Measurements from ENCODE around the gene MICAL2. TPM values are rescaled to one million over a fixed set of nuclear protein-coding genes. Genes with fewer than 3 reads are reported as not detected.

The MICAL2 gene
- total RNA-seq, 1 donor from 2014 or later = 158 TPM

- DNase-seq (ENCODE audit: low spot score) = no peak
These were observed 160.4 kb downstream of the MICAL2 start for GRCh38 chr11:12270817-12271216.

GRCh38 chr11:12271241-12271640, 160.9 kb downstream of the MICAL2 start:
- DNase-seq (ENCODE audit: low spot score) = no peak

- DNase-seq (ENCODE audit: low spot score) = no peak
These were observed 161.5 kb downstream of the MICAL2 start for GRCh38 chr11:12271826-12272366.

DNA sequence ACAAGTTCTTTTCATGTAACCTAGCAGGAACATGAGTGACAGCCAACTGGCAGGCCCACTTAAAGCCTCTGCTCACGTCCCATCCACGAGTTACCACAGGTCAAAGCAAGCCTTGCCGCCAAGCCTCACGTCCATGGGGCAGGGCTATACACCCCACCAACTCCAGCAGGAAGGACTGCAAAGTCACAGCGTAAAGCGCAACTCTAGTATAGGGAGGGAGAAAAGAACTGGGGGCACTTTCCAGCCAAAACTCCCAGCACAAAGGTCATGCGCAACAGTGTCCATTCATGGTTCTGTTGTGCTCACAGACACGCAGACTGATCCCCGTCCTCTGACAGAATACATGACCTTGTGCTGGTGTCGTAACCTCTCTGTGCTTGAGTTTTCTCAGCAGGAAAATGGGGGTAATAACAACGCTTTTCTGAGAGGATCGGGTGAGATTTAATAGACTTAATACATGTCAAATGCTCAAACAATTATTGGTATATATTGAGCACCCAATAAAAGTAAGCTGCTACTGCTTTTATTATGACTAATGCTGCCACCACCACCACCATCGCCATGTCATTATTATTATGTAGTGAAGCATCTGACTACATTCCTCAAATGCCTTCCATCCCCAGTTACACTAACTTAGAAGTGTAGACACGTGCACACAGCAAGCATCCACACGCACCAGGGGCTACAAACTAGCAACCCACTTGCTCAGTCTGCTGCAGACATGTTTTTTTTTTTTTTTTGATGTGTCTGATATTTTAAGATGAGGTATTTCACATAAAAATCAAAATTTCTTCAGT, 162.6 kb downstream of the MICAL2 start:
- DNase-seq (ENCODE audit: low spot score) = no peak

GRCh38 chr11:12273618-12273995, 163.2 kb downstream of the MICAL2 start:
- DNase-seq (ENCODE audit: low spot score) = no peak

- no peak for DNase-seq (ENCODE audit: low spot score)
These were observed 163.7 kb downstream of the MICAL2 start for GRCh38 chr11:12274056-12274455.

DNA sequence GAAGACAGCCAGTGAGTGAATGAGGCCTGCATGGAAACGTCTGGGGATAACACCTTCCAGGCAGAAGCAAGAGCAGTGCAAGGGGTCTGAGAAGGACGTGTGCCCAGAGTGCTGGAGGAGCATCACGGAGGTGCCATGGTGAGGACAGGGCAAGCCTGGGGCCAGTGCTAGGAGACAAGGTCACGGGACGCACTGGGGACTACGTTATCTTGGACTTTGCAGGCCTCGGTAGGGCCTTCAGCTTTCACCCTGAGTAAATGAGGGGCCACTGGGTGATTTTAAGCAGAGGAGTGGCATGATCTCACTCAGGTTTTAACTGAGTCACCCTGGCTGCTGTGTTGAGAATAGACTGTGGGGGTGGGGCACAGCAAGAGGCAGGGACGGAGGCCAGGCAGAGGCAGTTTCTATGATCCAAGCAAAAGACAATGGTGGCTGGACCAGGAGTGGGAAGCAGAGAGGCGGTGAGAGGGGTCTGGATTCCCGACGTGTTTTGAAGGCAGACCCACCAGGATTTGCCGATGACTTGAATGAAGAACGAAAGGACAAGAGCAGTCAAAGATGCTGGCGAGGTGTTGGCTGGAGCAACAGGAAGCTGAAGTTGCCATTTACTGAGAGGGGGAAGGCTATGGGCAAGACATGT, 164.3 kb downstream of the MICAL2 start:
- no peak for DNase-seq (ENCODE audit: low spot score)

GRCh38 chr11:12275818-12276217, 165.4 kb downstream of the MICAL2 start:
- no peak for DNase-seq (ENCODE audit: low spot score)

GRCh38 chr11:12276356-12276755, 166.0 kb downstream of the MICAL2 start:
- no peak for DNase-seq (ENCODE audit: low spot score)

DNA sequence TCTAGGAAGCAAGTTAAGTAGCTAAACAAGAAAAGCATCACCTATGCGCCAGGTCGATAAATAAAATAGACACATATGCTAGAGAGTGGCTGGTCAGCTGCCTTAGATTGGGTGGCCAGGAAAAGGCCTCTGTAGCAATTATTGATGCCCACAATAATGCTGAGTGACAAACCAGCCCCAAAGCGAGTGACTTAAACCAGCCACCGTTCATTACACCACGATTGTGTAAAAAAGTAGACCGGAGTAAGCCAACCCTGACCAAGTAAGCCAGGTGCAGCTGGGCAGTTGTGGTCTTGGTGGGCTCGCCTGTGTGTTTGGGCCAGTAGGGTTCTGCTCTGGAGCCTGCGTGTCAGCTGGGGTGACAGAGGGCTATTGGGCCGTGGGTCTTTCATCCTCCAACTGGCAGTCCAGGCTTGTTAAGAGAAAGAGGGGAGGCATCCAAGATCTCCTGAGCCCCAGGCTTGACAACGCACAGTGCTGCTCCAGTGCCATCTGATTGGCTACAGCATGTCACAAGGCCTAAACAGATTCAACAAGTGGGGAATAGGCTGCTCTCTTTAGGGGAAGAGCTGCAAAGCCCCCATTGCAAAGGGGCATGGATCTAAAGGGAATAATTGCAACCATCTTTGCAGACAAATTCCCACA, 166.6 kb downstream of the MICAL2 start:
- no peak for DNase-seq (ENCODE audit: low spot score)

DNA sequence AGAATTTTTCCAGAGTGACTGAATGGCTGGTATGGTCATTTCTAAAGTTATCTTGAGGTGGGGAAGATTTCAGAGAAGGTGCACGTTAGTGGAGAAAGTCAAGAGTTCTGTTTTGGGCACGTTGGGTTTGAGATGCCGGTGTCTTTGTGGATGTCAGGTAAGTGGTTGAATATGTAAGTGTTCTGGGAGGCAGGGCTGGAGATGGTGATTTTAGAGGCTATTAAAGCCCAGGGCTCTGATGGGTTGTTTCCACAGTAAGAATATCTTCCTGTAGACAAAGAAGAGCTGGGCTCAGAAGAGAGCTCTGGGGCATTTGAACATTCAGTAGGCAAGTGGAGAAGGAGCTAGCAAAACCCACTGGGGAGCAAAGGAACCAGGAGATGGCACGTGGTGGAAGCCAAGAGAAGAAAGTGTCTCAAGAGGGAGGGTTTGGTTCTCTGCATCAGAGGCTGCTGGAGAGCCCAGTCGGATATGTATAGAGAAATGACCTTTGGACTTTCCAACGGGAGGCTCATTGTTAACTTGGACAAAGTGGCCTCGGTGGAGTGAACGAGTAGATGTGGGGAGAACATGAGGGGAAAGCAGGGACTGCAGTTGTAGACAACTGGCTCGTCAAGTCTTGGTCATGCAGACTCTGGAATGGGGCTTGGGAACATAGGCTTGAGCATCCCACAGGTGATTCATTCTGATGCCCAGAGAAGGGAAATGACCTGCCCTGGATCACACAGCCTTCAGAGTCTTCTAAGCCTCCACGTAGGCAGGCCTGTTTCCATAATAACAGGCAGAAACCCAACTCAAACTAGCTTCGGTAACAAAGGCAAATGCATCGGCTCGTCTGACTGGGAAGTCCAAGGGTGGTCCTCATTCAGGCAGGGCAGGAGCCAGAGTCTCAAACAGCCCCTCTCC, 168.6 kb downstream of the MICAL2 start:
- DNase-seq (ENCODE audit: low spot score) = peak; percentile 34

DNA sequence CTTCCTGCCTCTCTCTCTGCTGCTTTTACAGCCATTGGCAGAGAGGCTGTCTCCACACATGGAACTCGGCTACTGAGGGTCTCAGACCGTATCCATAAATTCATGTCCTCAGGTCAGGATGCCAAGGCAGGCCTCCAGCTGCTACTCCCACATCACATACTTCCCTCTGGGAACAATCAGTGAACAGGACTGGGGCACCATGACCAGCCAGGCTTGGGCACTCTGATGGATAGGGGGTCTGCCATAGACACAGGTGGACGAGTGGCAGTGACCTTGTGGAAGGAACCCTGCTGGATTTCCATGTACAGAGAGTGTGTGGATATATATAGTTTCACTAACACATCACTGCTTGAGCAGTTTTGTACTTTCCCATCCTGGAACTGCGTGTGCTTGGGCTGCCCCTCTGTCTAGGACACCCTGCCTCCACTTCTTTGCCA, 169.3 kb downstream of the MICAL2 start:
- DNase-seq (ENCODE audit: low spot score) = no peak

DNA sequence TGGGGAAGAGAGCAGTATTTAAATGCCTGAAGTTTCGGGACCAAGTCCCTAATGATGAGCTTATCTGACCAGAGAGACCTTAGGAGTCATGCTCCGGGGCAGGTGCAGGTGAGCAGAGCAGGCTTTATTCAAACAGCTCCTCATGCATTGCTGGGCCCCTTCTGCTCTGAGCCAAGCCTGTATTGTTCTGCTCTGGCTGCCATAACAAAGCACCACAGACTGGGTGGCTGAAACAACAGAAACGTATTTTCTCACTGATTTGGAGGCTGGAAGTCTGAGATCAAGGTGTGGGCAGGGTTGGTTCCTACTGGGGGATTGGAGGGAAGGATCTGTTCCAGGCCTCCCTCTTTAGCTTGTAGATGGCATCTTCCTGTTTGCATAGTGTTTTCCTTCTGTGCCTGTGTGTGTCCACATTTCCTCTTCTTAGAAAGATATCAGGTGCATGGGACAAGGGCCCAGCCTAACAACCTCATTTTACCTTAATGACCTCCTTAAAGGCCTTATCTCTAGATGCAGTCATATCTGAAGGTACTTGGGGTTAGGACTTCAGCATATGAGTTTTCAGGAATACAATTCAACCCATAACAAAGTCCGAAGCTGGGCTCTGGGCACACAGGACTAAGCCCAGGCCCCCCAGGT, 169.9 kb downstream of the MICAL2 start:
- no peak for DNase-seq (ENCODE audit: low spot score)

DNA sequence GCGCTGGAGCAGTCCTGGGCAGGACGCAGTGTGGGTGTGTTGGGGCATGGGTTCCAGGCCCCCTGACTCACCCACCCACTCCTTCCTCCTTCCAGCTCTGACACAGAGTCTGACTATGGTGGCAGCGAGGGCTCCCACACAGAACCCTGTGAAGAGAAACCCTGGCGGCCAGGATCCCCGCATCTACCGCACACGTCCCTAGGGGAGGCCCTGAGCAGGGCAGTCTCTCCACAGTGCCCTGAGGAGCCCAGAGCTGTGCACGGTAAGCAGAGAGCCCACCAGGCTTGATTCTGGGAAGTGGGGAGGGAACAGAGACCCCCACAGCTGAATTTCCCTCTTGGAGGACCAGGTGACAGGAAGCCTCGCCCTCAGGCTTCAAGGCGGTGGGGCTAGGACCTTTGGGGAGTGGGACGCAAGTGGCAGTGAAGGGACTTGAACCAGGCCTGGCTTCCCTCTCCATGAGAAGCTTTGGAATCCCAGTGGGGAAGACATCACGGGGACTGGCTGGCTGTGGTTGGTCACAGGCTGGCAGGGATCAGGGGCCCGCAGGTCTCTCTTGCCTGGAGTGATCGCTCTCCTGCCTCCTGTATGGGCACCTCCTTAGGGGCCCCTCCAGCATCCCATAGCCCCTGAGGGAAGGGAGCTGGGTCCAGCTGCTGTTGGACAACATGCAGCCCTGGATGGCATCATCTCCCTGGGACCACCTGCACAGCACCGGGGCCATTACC, 170.6 kb downstream of the MICAL2 start:
- DNase-seq (ENCODE audit: low spot score) = no peak

DNA sequence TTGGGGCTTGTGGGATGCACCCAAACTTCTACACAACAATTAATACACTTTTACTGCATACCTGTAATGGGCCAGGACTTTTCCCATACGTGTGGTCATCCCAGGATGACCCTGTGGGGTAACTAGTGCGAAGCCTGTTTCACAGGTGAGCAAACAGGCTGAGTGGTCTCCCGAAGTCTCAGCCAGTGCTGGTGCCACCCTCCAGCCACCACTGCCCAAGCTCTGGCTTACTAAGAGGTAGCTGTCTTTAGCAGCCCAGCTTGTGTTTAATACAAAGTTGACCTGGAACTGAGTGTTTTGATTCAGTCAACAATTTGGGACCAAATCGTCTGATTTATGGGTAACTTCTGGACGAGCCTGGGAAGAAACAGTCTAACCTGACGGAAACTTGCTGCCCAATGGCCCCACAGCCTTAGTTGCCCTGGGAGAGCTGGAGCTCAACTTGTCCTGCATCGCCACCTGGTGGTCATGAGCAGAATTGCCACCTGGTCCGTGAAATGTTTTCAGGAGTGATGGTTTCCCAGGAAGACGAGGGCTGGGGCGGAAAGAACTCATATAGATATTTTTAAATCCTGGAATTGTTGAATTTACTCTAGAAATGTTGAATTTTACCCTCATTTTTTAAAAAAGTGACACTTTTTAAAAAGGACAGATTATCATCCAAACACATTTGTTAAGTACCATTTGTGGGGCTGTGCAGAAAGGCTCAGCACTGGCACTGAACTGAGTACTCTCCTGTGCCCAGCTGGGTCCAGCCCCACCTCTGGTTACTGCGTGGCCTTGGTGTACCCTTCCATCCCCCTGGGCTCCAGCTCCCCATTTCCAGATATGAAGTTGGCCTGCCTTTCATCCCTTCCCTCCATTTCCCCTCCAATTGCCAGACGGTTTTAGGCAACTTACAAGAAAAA, 171.4 kb downstream of the MICAL2 start:
- peak; percentile 89 for DNase-seq (ENCODE audit: low spot score)

- DNase-seq (ENCODE audit: low spot score) = no peak
These were observed 172.3 kb downstream of the MICAL2 start for GRCh38 chr11:12282676-12283075.

DNA sequence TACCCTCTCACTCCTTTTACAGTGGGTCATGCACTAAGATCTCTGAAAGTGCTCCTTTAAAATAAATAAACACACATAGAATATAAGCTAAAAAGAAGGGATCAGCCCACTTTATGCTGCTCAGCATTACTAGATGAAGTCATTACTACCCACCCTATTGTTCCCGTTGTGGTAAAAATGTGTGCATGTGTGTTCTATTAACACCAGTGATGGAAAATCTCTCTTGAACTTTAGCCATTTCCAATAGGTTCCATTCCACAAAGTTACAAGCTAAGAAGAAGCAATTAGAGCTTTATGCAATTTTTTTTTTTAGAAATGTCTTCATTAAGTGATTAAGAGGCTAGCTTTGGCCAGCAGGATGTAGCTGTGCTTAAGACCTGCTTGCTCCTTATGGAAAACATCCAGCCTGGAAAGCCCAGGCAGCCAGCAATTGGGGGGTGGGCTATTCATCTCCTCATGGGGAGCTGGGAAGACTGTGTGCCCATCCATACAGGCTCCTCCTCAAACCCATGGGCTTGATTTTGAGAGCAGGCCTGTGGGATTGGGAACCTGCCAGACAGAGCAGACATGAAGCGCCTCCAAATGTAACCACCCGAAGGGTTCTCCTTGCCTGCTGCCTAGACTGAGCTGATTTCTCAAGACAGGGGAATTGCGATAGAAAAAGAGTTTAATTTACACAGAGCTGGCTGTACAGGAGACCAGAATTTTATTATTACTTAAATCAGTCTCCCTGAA, 174.1 kb downstream of the MICAL2 start:
- peak; percentile 8 for DNase-seq (ENCODE audit: low spot score)

- no peak for DNase-seq (ENCODE audit: low spot score)
These were observed 174.7 kb downstream of the MICAL2 start for GRCh38 chr11:12285106-12285505.

GRCh38 chr11:12285811-12286222, 175.4 kb downstream of the MICAL2 start:
- no peak for DNase-seq (ENCODE audit: low spot score)

All from mucosa of gallbladder (tissue), 1 donor.